ENCODE measurements around the gene KNL1. TPM values are rescaled to one million over a fixed set of nuclear protein-coding genes. Genes with fewer than 3 reads are reported as not detected.

Gene KNL1
- total RNA-seq, 2 donors from 2014 or later, result 0.77 to 4.6 TPM

GRCh38 chr15:40595219-40595618 is 1.2 kb downstream of the KNL1 start:
- peaks cover 3% of the 10 kb centered on the region for H3K36me3 Mint-ChIP-seq (ENCODE audit: low read depth)
- no peak for DNase-seq

GRCh38 chr15:40595773-40596172 is 1.7 kb downstream of the KNL1 start:
- no peaks in the 10 kb centered on the region for H3K9me3 ChIP-seq (ENCODE audit: control insufficient read depth, low read length, poor library complexity, severe bottlenecking)
- H3K27me3 Mint-ChIP-seq, result peaks cover 6% of the 10 kb centered on the region
- peaks cover 3% of the 10 kb centered on the region for H3K36me3 Mint-ChIP-seq (ENCODE audit: low read depth)
- no peak overlapping the region for H3K4me3 Mint-ChIP-seq
- H3K27ac Mint-ChIP-seq, result no peak overlapping the region
- H3K4me1 Mint-ChIP-seq, result peaks cover 18% of the 10 kb centered on the region
- no peak for ATAC-seq
- DNase-seq, result no peak

More at GRCh38 chr15:40595219-40595618, 1.2 kb downstream of the KNL1 start:
- Mint-ChIP-seq H3K4me1 (peaks cover 21% of the 10 kb centered on the region), H3K27me3 (peaks cover 6% of the 10 kb centered on the region), H3K4me3 (peak overlapping the region; percentile 97), H3K27ac (peak overlapping the region; percentile 99)
- no peak for ATAC-seq
- no peaks in the 10 kb centered on the region for H3K9me3 ChIP-seq (ENCODE audit: control insufficient read depth, low read length, poor library complexity, severe bottlenecking)

GRCh38 chr15:40597024-40597423 is 3.0 kb downstream of the KNL1 start:
- H3K27ac Mint-ChIP-seq, result no peak overlapping the region
- no peak overlapping the region for H3K4me3 Mint-ChIP-seq
- no peaks in the 10 kb centered on the region for H3K9me3 ChIP-seq (ENCODE audit: control insufficient read depth, low read length, poor library complexity, severe bottlenecking)
- peaks cover 6% of the 10 kb centered on the region for H3K27me3 Mint-ChIP-seq
- DNase-seq (no peak), ATAC-seq (no peak)
- H3K36me3 Mint-ChIP-seq (ENCODE audit: low read depth), result peaks cover 3% of the 10 kb centered on the region
- peaks cover 15% of the 10 kb centered on the region for H3K4me1 Mint-ChIP-seq

- peaks cover 15% of the 10 kb centered on the region for H3K4me1 Mint-ChIP-seq
- no peaks in the 10 kb centered on the region for H3K9me3 ChIP-seq (ENCODE audit: control insufficient read depth, low read length, poor library complexity, severe bottlenecking)
- no peak overlapping the region for H3K27ac Mint-ChIP-seq
- peaks cover 3% of the 10 kb centered on the region for H3K36me3 Mint-ChIP-seq (ENCODE audit: low read depth)
- H3K4me3 Mint-ChIP-seq, result no peak overlapping the region
- DNase-seq, result no peak
- ATAC-seq, result no peak
- H3K27me3 Mint-ChIP-seq, result peaks cover 6% of the 10 kb centered on the region
Observed at GRCh38 chr15:40598126-40598525, 4.1 kb downstream of the KNL1 start.

- no peak for DNase-seq
- Mint-ChIP-seq H3K27me3 (peaks cover 6% of the 10 kb centered on the region), H3K4me3 (no peak overlapping the region), H3K4me1 (peaks cover 14% of the 10 kb centered on the region), H3K36me3 (ENCODE audit: low read depth) (peaks cover 3% of the 10 kb centered on the region), H3K27ac (no peak overlapping the region)
- no peak for ATAC-seq
- no peaks in the 10 kb centered on the region for H3K9me3 ChIP-seq (ENCODE audit: control insufficient read depth, low read length, poor library complexity, severe bottlenecking)
Observed at GRCh38 chr15:40598672-40599071, 4.6 kb downstream of the KNL1 start.

- Mint-ChIP-seq H3K27ac (no peak overlapping the region), H3K4me1 (peaks cover 2% of the 10 kb centered on the region), H3K4me3 (no peak overlapping the region), H3K36me3 (ENCODE audit: low read depth) (peaks cover 1% of the 10 kb centered on the region), H3K27me3 (no peaks in the 10 kb centered on the region)
- DNase-seq, result no peak
- no peak for ATAC-seq
- H3K9me3 ChIP-seq (ENCODE audit: control insufficient read depth, low read length, poor library complexity, severe bottlenecking), result no peaks in the 10 kb centered on the region
Observed at GRCh38 chr15:40600956-40601355, 6.9 kb downstream of the KNL1 start.

GRCh38 chr15:40603935-40604334 is 9.9 kb downstream of the KNL1 start:
- DNase-seq (no peak), ATAC-seq (no peak)
- Mint-ChIP-seq H3K36me3 (ENCODE audit: low read depth) (peaks cover 2% of the 10 kb centered on the region), H3K27me3 (no peaks in the 10 kb centered on the region), H3K4me3 (no peak overlapping the region), H3K27ac (no peak overlapping the region), H3K4me1 (peaks cover 3% of the 10 kb centered on the region)
- H3K9me3 ChIP-seq (ENCODE audit: control insufficient read depth, low read length, poor library complexity, severe bottlenecking), result no peaks in the 10 kb centered on the region

- Mint-ChIP-seq H3K4me1 (peaks cover 3% of the 10 kb centered on the region), H3K4me3 (no peak overlapping the region), H3K27me3 (no peaks in the 10 kb centered on the region), H3K27ac (no peak overlapping the region), H3K36me3 (ENCODE audit: low read depth) (no peaks in the 10 kb centered on the region)
- ATAC-seq, result no peak
- no peak for DNase-seq
- no peaks in the 10 kb centered on the region for H3K9me3 ChIP-seq (ENCODE audit: control insufficient read depth, low read length, poor library complexity, severe bottlenecking)
Observed at GRCh38 chr15:40613080-40613479, 19.0 kb downstream of the KNL1 start.

GRCh38 chr15:40618023-40618422 is 24.0 kb downstream of the KNL1 start:
- H3K4me3 Mint-ChIP-seq, result no peak overlapping the region
- no peaks in the 10 kb centered on the region for H3K36me3 Mint-ChIP-seq (ENCODE audit: low read depth)
- ATAC-seq (no peak), DNase-seq (no peak)
- H3K27ac Mint-ChIP-seq, result no peak overlapping the region
- no peaks in the 10 kb centered on the region for H3K27me3 Mint-ChIP-seq
- no peaks in the 10 kb centered on the region for H3K9me3 ChIP-seq (ENCODE audit: control insufficient read depth, low read length, poor library complexity, severe bottlenecking)
- H3K4me1 Mint-ChIP-seq, result peaks cover 3% of the 10 kb centered on the region

- Mint-ChIP-seq H3K27me3 (no peaks in the 10 kb centered on the region), H3K36me3 (ENCODE audit: low read depth) (no peaks in the 10 kb centered on the region), H3K4me1 (peaks cover 3% of the 10 kb centered on the region), H3K4me3 (no peak overlapping the region), H3K27ac (no peak overlapping the region)
- no peaks in the 10 kb centered on the region for H3K9me3 ChIP-seq (ENCODE audit: control insufficient read depth, low read length, poor library complexity, severe bottlenecking)
- no peak for DNase-seq
- no peak for ATAC-seq
Observed at GRCh38 chr15:40618906-40619305, 24.9 kb downstream of the KNL1 start.

GRCh38 chr15:40623361-40623760 is 29.3 kb downstream of the KNL1 start:
- Mint-ChIP-seq H3K27ac (no peak overlapping the region), H3K36me3 (ENCODE audit: low read depth) (no peaks in the 10 kb centered on the region), H3K4me3 (no peak overlapping the region), H3K4me1 (no peaks in the 10 kb centered on the region), H3K27me3 (no peaks in the 10 kb centered on the region)
- no peaks in the 10 kb centered on the region for H3K9me3 ChIP-seq (ENCODE audit: control insufficient read depth, low read length, poor library complexity, severe bottlenecking)
- DNase-seq (no peak), ATAC-seq (no peak)

- Mint-ChIP-seq H3K27ac (no peak overlapping the region), H3K4me3 (no peak overlapping the region), H3K27me3 (no peaks in the 10 kb centered on the region), H3K4me1 (peaks cover 4% of the 10 kb centered on the region), H3K36me3 (ENCODE audit: low read depth) (no peaks in the 10 kb centered on the region)
- H3K9me3 ChIP-seq (ENCODE audit: control insufficient read depth, low read length, poor library complexity, severe bottlenecking), result no peaks in the 10 kb centered on the region
- ATAC-seq, result no peak
- no peak for DNase-seq
Observed at GRCh38 chr15:40630313-40630712, 36.3 kb downstream of the KNL1 start.

GRCh38 chr15:40633178-40633577 is 39.1 kb downstream of the KNL1 start:
- H3K9me3 ChIP-seq (ENCODE audit: control insufficient read depth, low read length, poor library complexity, severe bottlenecking), result no peaks in the 10 kb centered on the region
- Mint-ChIP-seq H3K27me3 (no peaks in the 10 kb centered on the region), H3K4me3 (no peak overlapping the region), H3K36me3 (ENCODE audit: low read depth) (no peaks in the 10 kb centered on the region), H3K27ac (no peak overlapping the region), H3K4me1 (peaks cover 4% of the 10 kb centered on the region)
- ATAC-seq, result no peak
- no peak for DNase-seq

GRCh38 chr15:40637221-40637745 is 43.2 kb downstream of the KNL1 start:
- ATAC-seq (no peak), DNase-seq (no peak)
- Mint-ChIP-seq H3K4me3 (no peak overlapping the region), H3K36me3 (ENCODE audit: low read depth) (peaks cover 2% of the 10 kb centered on the region), H3K27me3 (no peaks in the 10 kb centered on the region), H3K4me1 (peaks cover 4% of the 10 kb centered on the region), H3K27ac (no peak overlapping the region)
- H3K9me3 ChIP-seq (ENCODE audit: control insufficient read depth, low read length, poor library complexity, severe bottlenecking), result no peaks in the 10 kb centered on the region
